Esophagus (tissue), 2 donors: ENCODE results near the gene CRIP2. TPM values are rescaled to one million over a fixed set of nuclear protein-coding genes. Genes with fewer than 3 reads are reported as not detected.

Experiments
- H3K27ac ChIP-seq, 2 donors: one replicate each; pipeline ENCODE4 v1.5.1; 2013; ENCODE audit warnings: low read depth in 2 of 2, mild to moderate bottlenecking in 2 of 2, inconsistent platforms in 1 of 2, low read length in 1 of 2, moderate library complexity in 1 of 2
- H3K27me3 ChIP-seq, 2 donors: one replicate each; pipeline ENCODE4 v1.6.1; 2013; ENCODE audit warnings: low read length in 2 of 2, control low read depth in 1 of 2, mild to moderate bottlenecking in 1 of 2; ENCODE audit not compliant: insufficient read depth in 2 of 2, control insufficient read depth in 1 of 2
- H3K36me3 ChIP-seq, 2 donors: one replicate each; pipeline ENCODE4 v1.6.1; 2013; ENCODE audit warnings: low read length in 1 of 2; ENCODE audit not compliant: control insufficient read depth in 2 of 2, insufficient read depth in 2 of 2
- H3K4me1 ChIP-seq, 2 donors: one replicate each; pipeline ENCODE4 v1.6.1; 2013; ENCODE audit warnings: low read length in 1 of 2; ENCODE audit not compliant: control insufficient read depth in 2 of 2, insufficient read depth in 2 of 2
- H3K4me3 ChIP-seq, 2 donors: one replicate each; pipeline ENCODE4 v1.5.1; 2013; ENCODE audit warnings: low read length in 2 of 2, mild to moderate bottlenecking in 2 of 2, low read depth in 1 of 2, moderate library complexity in 1 of 2
- H3K9me3 ChIP-seq, 2 donors: one replicate each; pipeline ENCODE4 v1.6.1; 2013; ENCODE audit warnings: mild to moderate bottlenecking in 2 of 2, low read depth in 1 of 2, low read length in 1 of 2, moderate library complexity in 1 of 2; ENCODE audit not compliant: control insufficient read depth in 2 of 2, insufficient read depth in 1 of 2
- WGBS, 2 donors: extraction: QIAGEN DNeasy Blood & Tissue Kit; methylation state at CpG; one replicate each; pipeline ENCODE4 v1.1.7; 2013; 5-methylcytosine and 5-hydroxymethylcytosine counted together
- polyA plus RNA-seq, 2 donors: library from polyadenylated mRNA; stranded (reverse); fragments of 200-250 nt; gene quantifications; one replicate each; pipeline ENCODE4 v1.2.3, GENCODE V29; 2013
- donor health status: healthy with polysubstance abuse.
- donor health status: Bipolar disorder and iron deficiency.

CRIP2 gene
- polyA plus RNA-seq, 2 donors: 99.5 to 145 TPM

DNA sequence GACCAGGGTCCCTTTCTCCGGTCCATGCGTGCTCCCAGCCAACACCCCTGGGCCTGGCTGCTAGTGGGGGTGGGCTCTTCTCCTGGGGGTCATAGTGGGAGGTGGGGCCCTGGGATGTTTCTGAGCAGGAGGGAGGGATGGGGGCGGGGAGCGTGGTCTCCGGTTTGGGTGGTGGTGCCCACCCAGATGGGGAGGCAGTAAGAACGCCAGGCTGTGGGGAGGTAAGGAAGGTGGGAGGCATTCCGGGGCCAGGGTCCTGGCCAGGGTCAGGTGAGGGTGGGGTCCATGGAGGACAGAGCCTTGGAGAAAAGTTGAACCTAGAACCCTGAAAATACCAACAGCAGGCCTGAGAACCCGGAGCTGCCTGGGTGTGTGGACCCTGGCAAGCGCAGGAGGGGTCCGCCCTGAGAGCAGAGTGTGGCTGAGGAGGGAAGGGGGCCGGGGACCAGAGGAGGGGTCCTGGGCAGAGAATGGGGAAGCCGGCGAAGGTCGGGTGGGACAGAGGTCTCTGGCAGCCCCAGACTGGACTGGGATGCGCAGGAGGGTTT lies 5.7 kb downstream of the CRIP2 start:
- H3K4me3 ChIP-seq: no peak overlapping the region
- no peaks in the 10 kb centered on the region for H3K27me3 ChIP-seq
- 60 to 62% methylated on average over 15 of the region's 15 CpGs for WGBS, 2 donors
- peaks cover 16 to 53% of the 10 kb centered on the region in 2 donors for H3K4me1 ChIP-seq
- no peaks in the 10 kb centered on the region for H3K9me3 ChIP-seq
- no peaks in the 10 kb centered on the region for H3K36me3 ChIP-seq
- peak overlapping the region; percentile 94 to 97 for H3K27ac ChIP-seq

DNA sequence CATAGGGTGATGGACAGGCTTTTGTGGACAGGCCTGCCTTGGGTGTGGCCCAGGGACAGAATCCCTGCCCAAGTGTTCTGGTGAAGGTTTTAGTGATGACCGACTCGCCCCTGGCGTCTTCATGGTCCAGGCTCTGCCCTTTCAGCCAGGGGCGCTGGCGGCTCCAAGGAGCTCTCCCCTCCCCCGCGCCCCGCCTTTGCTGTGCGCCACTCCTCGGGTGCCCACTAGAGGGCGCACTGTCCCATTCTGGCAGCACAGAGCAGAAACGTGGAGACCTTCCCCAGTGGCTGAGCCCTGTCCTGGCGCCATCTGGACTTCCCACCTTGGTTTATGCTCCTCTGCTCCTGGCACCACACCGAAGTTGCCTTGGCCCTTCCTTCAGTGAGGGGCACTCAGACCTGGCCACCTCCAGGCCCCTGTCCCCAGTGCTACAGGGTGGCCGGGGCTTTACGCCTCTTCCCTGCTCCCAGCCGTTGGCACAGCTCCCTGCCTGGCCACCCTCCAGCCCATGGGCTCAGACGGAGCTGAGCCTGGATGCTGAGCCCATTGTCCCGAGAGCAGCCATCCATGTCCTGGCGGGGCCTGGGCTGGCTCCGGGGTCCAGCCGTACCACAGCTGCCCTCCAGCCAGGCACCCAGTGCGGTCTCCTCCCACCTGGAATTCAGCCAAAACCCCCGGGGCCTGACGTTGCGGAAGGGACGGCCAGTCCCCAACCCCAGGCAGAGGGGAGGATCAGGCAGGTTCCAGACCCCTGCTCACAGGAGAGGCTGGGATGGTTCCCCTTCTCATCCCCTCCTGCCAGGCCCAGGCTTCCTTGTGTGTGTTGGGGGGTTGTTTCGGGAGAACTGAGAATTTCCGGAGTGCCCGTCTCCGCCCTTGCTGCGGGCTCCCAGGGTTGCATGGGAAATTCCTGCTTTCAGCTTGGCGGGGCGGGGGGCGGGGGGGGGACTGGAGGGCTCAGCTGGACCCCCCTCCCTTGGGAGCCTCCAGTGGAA lies 6.5 kb downstream of the CRIP2 start:
- WGBS, 2 donors: 1% methylated on average over 35 of the region's 35 CpGs
- Histone ChIP-seq H3K9me3 (no peaks in the 10 kb centered on the region), H3K36me3 (no peaks in the 10 kb centered on the region), H3K27ac (peak overlapping the region; percentile 94 to 97), H3K4me3 (peak overlapping the region; percentile 17 to 20), H3K4me1 (peaks cover 19 to 55% of the 10 kb centered on the region in 2 donors), H3K27me3 (no peaks in the 10 kb centered on the region)

DNA sequence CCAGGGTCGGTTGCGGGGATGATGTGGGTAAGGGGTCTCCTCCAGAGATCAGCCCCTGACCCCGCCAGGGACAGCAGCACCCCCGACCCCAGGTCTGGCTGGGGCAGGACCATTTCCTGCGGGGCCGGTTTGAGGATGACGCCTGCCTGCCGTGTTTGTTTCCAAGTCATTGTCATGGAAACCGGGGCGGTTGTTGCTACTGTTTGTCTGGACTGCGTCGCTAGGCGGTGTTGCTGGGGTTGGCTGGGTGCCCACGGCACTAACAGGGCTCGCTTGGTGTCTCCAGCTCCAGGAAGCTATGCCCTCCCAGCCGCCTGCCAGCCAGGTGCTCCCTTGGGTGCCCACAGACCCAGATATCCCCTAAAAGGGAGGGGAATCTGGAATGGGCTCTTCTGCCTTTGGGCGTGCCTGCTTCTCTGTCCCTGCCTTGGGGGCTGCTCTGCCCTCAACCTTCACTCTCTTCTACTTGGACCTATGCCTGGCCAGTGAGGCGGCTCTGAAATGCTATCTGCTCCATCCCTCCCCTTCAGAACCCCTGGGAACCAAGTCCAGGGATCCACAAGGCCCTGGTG lies 7.4 kb downstream of the CRIP2 start:
- WGBS, 2 donors: 1 to 2% methylated on average over 18 of the region's 18 CpGs
- Histone ChIP-seq H3K9me3 (no peaks in the 10 kb centered on the region), H3K27ac (peak overlapping the region; percentile 94 to 97), H3K36me3 (no peaks in the 10 kb centered on the region), H3K4me1 (peaks cover 11 to 49% of the 10 kb centered on the region in 2 donors), H3K4me3 (peak overlapping the region in 1 of 2 donors; percentile 17), H3K27me3 (no peaks in the 10 kb centered on the region)

DNA sequence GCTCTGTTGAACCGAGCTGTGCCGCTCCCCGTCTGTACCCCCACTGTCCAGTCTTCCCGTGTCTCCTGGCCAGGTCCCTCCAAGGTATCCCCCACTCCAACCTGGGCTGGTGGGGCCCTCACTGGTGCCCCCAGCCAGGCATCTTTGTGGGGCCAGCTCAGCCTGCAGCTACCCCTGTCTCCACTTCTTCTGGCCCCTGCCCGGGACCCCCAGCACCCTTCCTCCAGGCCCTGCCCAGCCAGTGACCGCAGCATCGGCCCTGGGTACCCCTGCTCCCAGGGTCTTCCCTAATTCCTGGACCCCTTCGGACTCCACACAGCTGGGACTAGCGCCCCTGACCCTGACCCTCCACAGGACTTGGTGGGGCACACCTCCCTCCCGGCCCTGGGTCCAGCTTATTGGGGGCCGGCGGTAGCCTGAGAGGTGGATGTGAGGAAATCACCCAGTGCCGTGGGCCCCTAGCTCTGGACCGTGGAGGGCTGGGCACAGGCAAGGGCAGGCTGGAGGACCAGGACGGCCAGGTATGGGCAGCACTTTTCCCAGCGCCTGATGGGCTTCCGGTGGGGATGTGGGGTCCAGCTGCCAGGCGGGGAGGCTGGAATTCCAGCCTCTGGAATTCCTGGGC lies 8.0 kb downstream of the CRIP2 start:
- H3K36me3 ChIP-seq: no peaks in the 10 kb centered on the region
- H3K27me3 ChIP-seq: no peaks in the 10 kb centered on the region
- 53 to 61% methylated on average over 18 of the region's 18 CpGs for WGBS, 2 donors
- H3K27ac ChIP-seq: peak overlapping the region; percentile 94 to 97
- H3K9me3 ChIP-seq: no peaks in the 10 kb centered on the region
- H3K4me3 ChIP-seq: no peak overlapping the region
- peaks cover 11 to 45% of the 10 kb centered on the region in 2 donors for H3K4me1 ChIP-seq

DNA sequence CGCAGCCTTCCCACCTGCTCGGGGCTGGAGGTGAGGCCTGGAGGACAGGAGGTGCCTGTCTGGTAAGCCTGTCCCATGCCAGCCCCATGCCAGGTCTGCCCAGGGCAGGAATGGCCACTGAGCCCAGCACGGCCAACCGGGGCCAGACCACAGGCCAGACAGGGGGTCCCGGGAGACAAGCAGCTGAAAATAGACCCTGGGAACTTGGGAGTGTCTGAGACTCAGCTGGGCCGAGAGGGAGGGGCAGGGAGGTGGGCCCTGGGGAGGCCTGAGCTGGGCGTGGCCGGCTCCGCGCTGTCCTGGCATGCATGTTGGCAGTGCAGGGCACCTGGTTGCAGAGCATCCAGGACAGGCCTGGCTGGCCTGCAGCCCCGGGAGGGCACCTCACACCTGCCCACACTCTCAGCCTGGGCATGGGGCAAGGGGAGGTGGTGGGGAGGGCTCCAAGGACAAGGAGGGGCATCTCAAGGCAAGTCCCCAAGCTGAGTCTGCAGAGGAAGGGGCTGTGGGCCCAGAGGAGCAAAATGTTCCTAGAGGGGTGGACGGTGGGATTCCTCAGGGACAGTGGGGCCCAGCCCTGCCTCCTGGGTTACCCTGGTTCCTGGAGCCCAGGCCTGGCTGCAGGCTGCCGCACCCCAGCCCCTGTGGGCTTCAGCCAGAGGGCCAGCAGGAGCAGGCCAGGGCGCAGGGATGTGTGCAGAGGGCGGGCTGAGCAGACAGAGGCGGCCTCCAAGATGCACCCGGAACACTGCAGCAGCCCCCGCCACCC lies 8.9 kb downstream of the CRIP2 start:
- Histone ChIP-seq H3K9me3 (no peaks in the 10 kb centered on the region), H3K36me3 (no peaks in the 10 kb centered on the region), H3K4me3 (no peak overlapping the region), H3K27ac (peak overlapping the region; percentile 94 to 97), H3K27me3 (no peaks in the 10 kb centered on the region), H3K4me1 (peaks cover 11 to 51% of the 10 kb centered on the region in 2 donors)
- WGBS, 2 donors: 31 to 55% methylated on average over 18 of the region's 18 CpGs

DNA sequence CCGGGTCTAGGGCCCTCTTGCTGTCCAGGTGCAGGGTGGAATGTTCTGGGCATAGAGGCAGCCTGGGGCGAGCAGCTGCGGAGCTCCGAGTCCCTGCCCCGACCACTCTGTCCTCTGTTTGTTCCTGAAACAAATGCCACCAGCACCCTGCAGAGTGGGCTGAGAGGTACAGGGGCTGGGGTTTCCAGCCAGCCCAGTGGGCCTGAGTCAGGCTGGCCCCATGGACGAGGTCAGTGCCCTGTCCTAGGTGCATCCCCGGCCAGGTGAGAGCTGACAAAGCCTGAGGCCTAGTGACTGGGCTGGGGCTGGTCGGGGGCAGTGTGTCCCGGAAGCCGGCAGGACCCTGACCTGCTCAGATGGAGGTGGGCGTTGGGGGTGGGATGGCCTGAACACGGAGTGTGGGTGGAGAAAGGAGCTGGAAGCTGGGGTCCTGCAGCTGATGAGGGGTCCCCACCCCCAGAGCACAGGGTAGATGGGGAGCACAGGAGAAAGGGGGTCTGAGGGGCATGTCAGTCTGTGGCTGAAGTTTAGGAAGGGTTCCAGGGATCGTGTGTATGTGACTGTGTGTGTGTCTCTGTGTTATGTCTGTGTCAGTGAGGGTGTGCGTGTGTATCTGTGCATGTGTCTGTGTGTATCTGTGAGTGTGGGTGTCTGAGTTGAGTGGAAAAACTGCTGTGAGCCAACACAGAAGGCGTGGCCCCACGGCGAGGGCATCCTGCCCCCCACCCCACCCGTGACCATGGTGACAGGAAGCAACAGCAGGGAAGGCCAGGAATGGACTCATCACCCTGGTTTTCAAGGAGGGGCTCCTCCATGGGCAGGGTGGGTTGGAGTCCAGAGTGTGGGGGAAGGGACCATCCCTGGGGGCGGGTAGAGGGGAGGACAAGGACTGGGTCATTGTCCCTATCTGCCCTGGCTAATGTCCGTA lies 9.7 kb downstream of the CRIP2 start:
- no peaks in the 10 kb centered on the region for H3K27me3 ChIP-seq

DNA sequence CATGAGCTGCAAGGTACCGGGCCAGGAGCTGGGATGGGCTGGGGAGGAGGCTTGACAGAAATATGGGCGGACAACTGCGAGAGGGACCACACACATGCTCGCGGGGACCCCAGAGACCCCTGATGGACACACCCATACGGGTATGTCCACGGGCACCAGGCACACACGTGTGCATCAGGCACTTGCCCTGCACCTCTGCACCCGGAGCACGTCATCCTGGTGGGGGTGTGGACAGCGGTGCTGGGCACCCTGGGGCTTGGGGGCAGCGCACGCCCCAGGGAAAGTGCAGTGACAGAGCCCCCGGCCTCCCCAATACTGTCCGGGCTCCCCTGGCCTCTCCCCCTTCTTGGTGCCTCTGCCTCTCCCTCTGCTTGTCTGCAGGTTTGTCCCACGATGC lies 10.4 kb downstream of the CRIP2 start:
- no peaks in the 10 kb centered on the region for H3K36me3 ChIP-seq
- H3K27ac ChIP-seq: peak overlapping the region; percentile 29 to 46
- H3K27me3 ChIP-seq: no peaks in the 10 kb centered on the region
- H3K9me3 ChIP-seq: no peaks in the 10 kb centered on the region
- H3K4me3 ChIP-seq: no peak overlapping the region
- H3K4me1 ChIP-seq: peaks cover 15 to 58% of the 10 kb centered on the region in 2 donors
- 79 to 90% methylated on average over 16 of the region's 16 CpGs for WGBS, 2 donors

More for the DNA sequence above, 9.7 kb downstream of the CRIP2 start:
- no peak overlapping the region for H3K4me3 ChIP-seq
- H3K4me1 ChIP-seq: peaks cover 14 to 57% of the 10 kb centered on the region in 2 donors
- H3K36me3 ChIP-seq: no peaks in the 10 kb centered on the region
- 50 to 60% methylated on average over 20 of the region's 20 CpGs for WGBS, 2 donors
- peak overlapping the region; percentile 46 to 60 for H3K27ac ChIP-seq
- H3K9me3 ChIP-seq: no peaks in the 10 kb centered on the region

DNA sequence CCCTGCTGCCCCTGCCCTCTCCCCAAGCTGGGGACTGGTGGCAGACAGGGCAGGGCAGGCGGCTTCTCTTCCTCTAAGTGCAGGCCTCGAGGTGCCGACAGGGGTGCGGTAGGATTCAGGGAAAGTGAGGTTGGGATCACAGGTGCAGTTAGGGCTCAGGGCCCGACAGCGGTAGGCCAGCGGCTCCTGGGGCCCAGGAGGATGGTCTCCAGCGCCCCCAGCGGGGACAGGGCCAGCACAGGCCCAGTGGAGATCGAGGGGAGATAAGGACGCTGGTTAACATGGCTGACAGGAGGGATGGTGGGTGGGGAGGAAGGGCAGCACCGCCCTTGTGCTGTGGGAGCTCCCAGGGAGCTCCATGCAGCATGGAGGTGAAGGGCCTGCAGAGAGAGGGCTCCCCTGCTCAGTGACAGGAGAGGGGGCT lies 11.1 kb downstream of the CRIP2 start:
- Histone ChIP-seq H3K4me1 (peaks cover 15 to 52% of the 10 kb centered on the region in 2 donors), H3K9me3 (no peaks in the 10 kb centered on the region), H3K4me3 (no peak overlapping the region), H3K27ac (peak overlapping the region; percentile 29 to 91), H3K27me3 (no peaks in the 10 kb centered on the region), H3K36me3 (no peaks in the 10 kb centered on the region)
- 48 to 52% methylated on average over 12 of the region's 12 CpGs for WGBS, 2 donors
